Measurements from ENCODE around the gene POLE. TPM values are rescaled to one million over a fixed set of nuclear protein-coding genes. Genes with fewer than 3 reads are reported as not detected.

POLE gene
- total RNA-seq, 4 donors from 2014 or later: 17.8 to 42.4 (median 27.0) TPM

- no peak for DNase-seq
- peak overlapping the region in 1 of 4 donors; percentile 21 for H3K27ac ChIP-seq
- WGBS, 2 donors: 20% methylated on average over 1 of the region's 53 CpGs; no CpG with 5 or more reads in 1 of the 2 donors
- peaks cover 4 to 69% (median 28%) of the 10 kb centered on the region in 4 donors for H3K27me3 ChIP-seq
- H3K36me3 ChIP-seq: peaks cover 0 to 9% (median 3%) of the 10 kb centered on the region in 3 donors
- intact Hi-C loops (cut with DNase I): no loop called here
- peak overlapping the region in 1 of 4 donors; percentile 37 for H3K4me3 ChIP-seq
- H3K4me1 ChIP-seq: peaks cover 16 to 51% (median 20%) of the 10 kb centered on the region in 3 donors
- peaks cover 0 to 18% (median 17%) of the 10 kb centered on the region in 3 donors for H3K9me3 ChIP-seq
- TF ChIP-seq CTCF (IDR thresholded peaks at IDR 0.05): no peak
Observed at GRCh38 chr12:132619386-132620112, 67.6 kb downstream of the POLE start.

- WGBS, 2 donors: no CpG with 5 or more reads among the region's 28 CpGs
- Histone ChIP-seq H3K9me3 (peaks cover 0 to 18% (median 17%) of the 10 kb centered on the region in 3 donors), H3K4me3 (peak overlapping the region in 2 of 4 donors; percentile 37 to 57), H3K27me3 (peaks cover 4 to 69% (median 28%) of the 10 kb centered on the region in 4 donors), H3K27ac (peak overlapping the region in 1 of 4 donors; percentile 21), H3K4me1 (peaks cover 16 to 52% (median 20%) of the 10 kb centered on the region in 3 donors), H3K36me3 (peaks cover 0 to 3% (median 0%) of the 10 kb centered on the region in 3 donors)
- DNase-seq: no peak
- TF ChIP-seq POLR2A (IDR thresholded peaks at IDR 0.05) (no peak), CTCF (IDR thresholded peaks at IDR 0.05) (no peak)
- intact Hi-C loops (cut with DNase I): no loop called here
Observed at GRCh38 chr12:132619071-132619385, 68.1 kb downstream of the POLE start.

GRCh38 chr12:132618683-132619043 is 68.5 kb downstream of the POLE start, which contains the start of gene P2RX2:
Gene P2RX2 (plus strand): TSS chr12:132618776. CDS start chr12:132618817, 41 bp downstream.
- H3K27me3 ChIP-seq: peaks cover 4 to 69% (median 28%) of the 10 kb centered on the region in 4 donors
- peak within 1 kb of the TSS in 3 of 4 donors; percentile 47 to 50 (median 47) for H3K27ac ChIP-seq
- DNase-seq: no peak
- peak within 1 kb of the TSS in 3 of 4 donors; percentile 31 to 57 (median 37) for H3K4me3 ChIP-seq
- no peak for TF ChIP-seq POLR2A (IDR thresholded peaks at IDR 0.05)
- no peak for TF ChIP-seq CTCF (IDR thresholded peaks at IDR 0.05)
- no peaks in the 10 kb centered on the region for H3K36me3 ChIP-seq
- H3K4me1 ChIP-seq: peaks cover 16 to 50% (median 20%) of the 10 kb centered on the region in 3 donors
- intact Hi-C loops (cut with DNase I): no loop called here
- peaks cover 0 to 18% (median 17%) of the 10 kb centered on the region in 3 donors for H3K9me3 ChIP-seq
- no CpG with 5 or more reads among the region's 49 CpGs for WGBS, 2 donors

- Histone ChIP-seq H3K9me3 (peaks cover 0 to 18% (median 17%) of the 10 kb centered on the region in 3 donors), H3K4me3 (peak overlapping the region in 3 of 4 donors; percentile 31 to 57 (median 37)), H3K4me1 (peaks cover 16 to 44% (median 19%) of the 10 kb centered on the region in 3 donors), H3K27ac (peak overlapping the region in 3 of 4 donors; percentile 47 to 50 (median 47)), H3K27me3 (peaks cover 4 to 69% (median 28%) of the 10 kb centered on the region in 4 donors), H3K36me3 (no peaks in the 10 kb centered on the region)
- WGBS, 2 donors: 12 to 20% methylated on average over 20 to 31 of the region's 51 CpGs
- no peak for DNase-seq
- TF ChIP-seq CTCF (IDR thresholded peaks at IDR 0.05) (no peak), POLR2A (IDR thresholded peaks at IDR 0.05) (no peak)
- intact Hi-C loops (cut with DNase I): no loop called here
Observed at GRCh38 chr12:132617822-132618682, 69.1 kb downstream of the POLE start.

All from esophagus squamous epithelium (tissue), 5 donors.